GM12874 (cell line): ENCODE data around the gene KMT2A.

Experiments used
- TF ChIP-seq, protein P1 (sequence below): IDR thresholded peaks from 2 replicates; pipeline ENCODE4 v1.5.1; 2011; ENCODE audit warnings: low read depth, mild to moderate bottlenecking, control low read depth, low read length, moderate library complexity; ENCODE audit not compliant: insufficient read depth

KMT2A gene

DNA sequence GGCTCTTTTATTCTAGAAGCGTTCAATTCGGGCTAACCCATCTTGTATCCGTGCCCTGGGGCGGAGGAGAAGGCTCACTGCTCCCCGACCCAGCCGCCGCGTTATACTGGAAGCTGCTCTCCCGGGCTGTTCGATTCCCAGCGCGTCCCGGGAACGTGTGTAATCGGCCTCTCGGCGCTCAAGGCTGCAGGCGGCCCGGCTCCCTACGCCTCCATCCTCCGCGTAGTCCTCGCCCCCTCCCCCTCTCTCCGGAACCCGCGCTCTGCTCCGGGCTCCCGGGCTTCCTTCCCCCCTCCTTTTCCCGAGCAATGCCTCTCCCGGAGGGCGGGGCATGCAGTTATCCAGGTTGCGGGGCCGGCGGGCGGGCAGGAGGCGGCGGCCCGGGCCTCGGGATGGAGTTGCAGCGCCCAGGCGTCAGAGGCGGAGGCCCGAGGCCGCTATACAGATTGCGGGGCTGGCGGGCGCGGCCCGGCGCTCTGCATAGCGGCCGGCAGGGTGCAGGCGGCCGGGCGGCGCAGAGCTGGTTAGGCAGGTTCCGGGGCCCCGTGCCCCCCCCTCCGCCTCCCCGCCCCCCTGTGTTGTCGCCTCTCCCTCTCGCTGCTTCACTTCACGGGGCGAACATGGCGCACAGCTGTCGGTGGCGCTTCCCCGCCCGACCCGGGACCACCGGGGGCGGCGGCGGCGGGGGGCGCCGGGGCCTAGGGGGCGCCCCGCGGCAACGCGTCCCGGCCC is at the start of gene KMT2A:
Gene KMT2A, plus strand, starts transcription at position 600 of the 732 bp plus-strand sequence. Its CDS starts 21 bp downstream, at position 621.
- TF ChIP-seq, protein P1, sequence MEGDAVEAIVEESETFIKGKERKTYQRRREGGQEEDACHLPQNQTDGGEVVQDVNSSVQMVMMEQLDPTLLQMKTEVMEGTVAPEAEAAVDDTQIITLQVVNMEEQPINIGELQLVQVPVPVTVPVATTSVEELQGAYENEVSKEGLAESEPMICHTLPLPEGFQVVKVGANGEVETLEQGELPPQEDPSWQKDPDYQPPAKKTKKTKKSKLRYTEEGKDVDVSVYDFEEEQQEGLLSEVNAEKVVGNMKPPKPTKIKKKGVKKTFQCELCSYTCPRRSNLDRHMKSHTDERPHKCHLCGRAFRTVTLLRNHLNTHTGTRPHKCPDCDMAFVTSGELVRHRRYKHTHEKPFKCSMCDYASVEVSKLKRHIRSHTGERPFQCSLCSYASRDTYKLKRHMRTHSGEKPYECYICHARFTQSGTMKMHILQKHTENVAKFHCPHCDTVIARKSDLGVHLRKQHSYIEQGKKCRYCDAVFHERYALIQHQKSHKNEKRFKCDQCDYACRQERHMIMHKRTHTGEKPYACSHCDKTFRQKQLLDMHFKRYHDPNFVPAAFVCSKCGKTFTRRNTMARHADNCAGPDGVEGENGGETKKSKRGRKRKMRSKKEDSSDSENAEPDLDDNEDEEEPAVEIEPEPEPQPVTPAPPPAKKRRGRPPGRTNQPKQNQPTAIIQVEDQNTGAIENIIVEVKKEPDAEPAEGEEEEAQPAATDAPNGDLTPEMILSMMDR: no peak

DNA sequence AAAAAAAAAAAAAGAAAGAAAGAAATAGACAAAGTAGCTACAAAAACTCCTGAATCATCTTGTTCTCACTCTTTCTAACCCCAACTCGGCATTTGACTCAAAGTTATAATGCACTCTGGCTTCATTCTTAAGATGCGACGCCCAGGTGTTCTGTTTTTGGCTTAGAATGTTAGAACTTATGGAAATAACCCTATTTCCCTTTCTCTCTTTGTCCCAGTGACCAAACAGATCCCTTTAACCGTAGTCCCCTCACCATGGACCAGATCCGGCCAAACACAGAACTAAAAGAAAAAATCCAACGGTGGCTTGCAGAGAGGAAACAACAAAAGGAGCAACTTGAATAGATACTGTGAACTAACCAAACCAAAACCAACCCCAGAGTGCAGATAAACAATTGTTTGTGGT is 40.2 kb upstream of the KMT2A start:
- TF ChIP-seq, protein P1: no peak

DNA sequence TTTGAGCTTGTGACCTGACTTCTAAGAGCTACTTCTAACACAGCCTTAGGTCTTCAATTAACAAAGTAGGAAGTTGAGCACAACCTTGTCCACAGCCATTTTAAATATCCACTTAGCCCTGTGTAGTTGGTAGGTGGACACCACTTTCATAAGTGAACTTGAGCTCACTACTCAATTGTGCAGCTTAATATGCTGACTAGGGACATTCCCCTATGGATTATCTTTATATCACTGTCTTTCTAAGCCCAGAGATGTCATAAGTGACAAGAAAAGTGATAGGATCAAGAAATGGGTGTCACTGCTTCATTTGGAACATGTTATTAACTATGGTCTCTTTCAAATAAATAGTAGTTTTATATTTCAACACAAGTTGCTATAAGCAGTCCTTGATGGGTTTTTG is 38.8 kb upstream of the KMT2A start:
- TF ChIP-seq, protein P1: no peak

DNA sequence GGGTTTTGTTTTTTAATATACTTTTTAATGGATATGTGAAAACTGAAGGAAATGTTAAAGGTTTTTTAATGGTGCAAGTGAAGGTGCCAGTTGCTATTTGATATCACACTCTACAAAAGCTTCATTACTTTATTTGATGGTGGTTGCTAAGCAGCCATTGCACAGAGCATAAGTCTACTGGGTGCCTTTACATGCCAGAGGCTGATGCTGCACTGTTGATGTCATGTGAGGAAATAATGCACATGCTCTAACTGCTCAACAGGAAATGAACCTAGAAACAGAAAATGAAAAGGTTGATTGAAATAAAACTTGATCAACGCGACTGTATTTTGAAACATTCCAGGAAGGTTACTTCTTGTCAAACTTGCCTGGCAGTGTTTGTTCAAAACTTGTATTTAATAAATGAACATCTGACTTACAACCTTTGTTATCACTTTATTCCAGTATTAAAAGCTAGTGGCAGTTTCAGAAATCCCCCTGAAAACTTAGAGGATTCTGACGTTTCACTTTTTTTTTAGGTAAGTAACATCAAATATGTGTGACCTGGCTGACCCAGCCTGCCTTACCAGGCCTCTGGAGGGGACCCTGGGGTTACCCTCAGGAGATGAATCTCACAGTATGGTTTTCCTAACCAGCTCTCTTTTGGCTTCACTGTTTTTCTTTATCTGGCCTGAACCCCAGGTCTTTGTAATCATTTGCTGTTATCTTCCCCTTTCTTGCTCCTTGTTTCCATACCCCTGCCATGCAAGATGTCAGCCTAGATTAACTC is 37.3 kb upstream of the KMT2A start:
- TF ChIP-seq, protein P1: no peak

DNA sequence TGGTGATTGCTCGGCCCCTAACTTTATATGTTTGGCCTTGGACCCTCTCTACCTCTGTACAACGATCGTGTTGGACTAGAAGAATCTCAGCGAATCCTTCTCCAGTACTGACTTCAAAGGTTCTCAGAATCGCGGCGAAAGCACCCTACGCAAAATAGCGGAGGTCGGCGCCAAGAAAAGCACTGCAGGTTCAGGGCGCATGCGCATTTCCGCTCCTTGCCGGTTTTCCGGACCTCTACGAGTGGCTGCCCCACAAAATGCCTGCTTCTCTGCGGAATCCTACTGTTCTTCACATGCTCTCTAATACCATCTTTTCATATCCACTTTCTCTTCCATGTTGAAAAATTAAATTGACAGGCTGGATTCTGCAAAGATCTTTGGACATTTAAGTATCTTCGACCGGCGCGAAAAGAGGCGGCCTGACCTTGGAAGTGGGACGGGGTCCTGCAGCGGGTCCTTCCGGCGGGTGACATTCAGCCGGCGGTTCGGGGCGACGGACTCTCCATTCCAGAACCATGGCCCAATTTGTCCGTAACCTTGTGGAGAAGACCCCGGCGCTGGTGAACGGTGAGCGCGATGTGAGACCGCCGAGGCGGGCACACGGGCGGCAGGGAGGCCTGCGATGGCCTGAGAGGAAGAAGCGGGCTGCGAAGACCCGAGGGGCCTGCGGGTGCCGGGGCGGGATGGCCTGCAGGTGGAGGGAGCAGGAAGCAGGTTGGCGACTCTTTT is 35.0 kb upstream of the KMT2A start, which contains the start of gene ATP5MG:
Gene ATP5MG, plus strand, starts transcription at position 456 of the 729 bp plus-strand sequence. Its CDS starts 60 bp downstream, at position 516.
- TF ChIP-seq, protein P1: no peak

DNA sequence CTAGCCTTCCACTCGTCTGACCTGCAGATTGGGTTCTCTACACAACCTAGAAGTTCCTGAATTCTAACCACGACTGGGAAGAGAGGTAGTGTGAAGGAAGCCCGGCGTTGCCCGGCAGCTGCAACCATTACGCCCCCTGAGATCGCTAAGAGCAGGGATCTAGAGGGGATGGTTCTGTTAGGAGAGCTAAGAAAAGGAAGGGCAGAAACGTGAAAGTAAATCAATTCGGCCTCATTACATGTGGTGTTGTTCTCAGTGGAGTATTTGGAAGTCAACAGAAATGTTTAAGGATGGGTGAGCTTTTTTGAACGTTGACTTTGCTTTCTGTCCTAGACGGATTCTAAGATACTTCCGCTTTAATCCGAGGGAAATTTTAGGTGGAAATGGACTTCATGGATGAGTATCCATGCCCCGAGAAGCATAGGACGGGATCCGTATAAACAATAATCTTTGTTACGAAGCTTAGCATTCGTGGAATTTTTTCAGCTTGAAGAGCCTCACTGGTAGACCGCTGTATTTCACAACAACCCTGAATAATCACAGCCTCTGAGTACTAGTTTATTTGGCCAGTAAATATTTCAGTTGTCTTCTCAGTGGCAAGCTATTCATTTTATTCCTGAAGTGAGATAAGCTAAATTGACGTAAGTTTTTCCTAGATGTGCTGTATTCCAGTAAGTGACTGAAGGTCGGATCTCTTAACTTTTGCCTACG is 34.3 kb upstream of the KMT2A start:
- TF ChIP-seq, protein P1: no peak
